A549 (cell line): ENCODE results near the gene TMEM240.

Experiments used
- EP300 ChIP-seq, 2 experiments: fragments of >200 bp; sonication (Bioruptor Twin); formaldehyde crosslinking; IDR thresholded peaks; 2 replicates in 1 of 2; 3 replicates in 1 of 2; pipeline ENCODE4 v1.6.1; 2016 to 2017
- HOXB13 ChIP-seq: fragments of 250-450 bp; sonication (Bioruptor Pico); IDR thresholded peaks from 2 replicates; pipeline ENCODE4 v1.5.0; 2020; ENCODE audit warnings: low read depth, mild to moderate bottlenecking, moderate library complexity
- SMC3 ChIP-seq: fragments of >200 bp; sonication (Bioruptor Twin); formaldehyde crosslinking; IDR thresholded peaks from 3 replicates; pipeline ENCODE4 v1.6.1; 2018; ENCODE audit warnings: inconsistent platforms
- TF ChIP-seq, protein P1 (sequence below): fragments of >200 bp; sonication (Bioruptor Twin); formaldehyde crosslinking; IDR thresholded peaks from 3 replicates; pipeline ENCODE4 v1.5.1; 2016

DNA sequence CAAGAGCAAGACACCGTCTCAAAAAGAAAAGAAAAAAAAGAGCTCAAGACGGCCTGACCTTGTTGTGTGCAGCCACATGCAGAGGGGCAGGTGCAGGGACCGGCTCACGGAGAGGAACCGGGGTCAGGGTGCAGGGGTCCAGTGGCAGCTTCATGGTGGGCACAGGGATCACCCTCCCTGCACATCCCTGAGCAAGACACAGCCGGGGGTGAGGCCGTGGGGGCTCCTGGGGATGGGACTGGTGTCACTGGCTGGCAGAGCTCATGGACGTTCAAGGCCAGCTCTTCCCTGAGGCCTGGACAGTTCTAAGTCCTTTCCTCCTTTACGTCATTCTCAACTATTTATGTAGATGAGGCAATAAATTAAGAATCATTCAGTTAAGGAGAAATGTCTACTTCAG, 6.6 kb upstream of the TMEM240 start:
- TF ChIP-seq, protein P1, sequence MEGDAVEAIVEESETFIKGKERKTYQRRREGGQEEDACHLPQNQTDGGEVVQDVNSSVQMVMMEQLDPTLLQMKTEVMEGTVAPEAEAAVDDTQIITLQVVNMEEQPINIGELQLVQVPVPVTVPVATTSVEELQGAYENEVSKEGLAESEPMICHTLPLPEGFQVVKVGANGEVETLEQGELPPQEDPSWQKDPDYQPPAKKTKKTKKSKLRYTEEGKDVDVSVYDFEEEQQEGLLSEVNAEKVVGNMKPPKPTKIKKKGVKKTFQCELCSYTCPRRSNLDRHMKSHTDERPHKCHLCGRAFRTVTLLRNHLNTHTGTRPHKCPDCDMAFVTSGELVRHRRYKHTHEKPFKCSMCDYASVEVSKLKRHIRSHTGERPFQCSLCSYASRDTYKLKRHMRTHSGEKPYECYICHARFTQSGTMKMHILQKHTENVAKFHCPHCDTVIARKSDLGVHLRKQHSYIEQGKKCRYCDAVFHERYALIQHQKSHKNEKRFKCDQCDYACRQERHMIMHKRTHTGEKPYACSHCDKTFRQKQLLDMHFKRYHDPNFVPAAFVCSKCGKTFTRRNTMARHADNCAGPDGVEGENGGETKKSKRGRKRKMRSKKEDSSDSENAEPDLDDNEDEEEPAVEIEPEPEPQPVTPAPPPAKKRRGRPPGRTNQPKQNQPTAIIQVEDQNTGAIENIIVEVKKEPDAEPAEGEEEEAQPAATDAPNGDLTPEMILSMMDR, result no peak
- TF ChIP-seq EP300 (IDR thresholded peaks at IDR 0.05) (no peak), HOXB13 (CRISPR knock-in tag) (no peak), SMC3 (no peak)
